GM12891 (cell line): ENCODE measurements around the gene ARHGEF25.
A peak's percentile ranks its signal among the peaks of the same experiment; 100 is the strongest.

ENCODE experiments used
- DNase-seq: peaks from one replicate; pipeline ENCODE4 v3.0.0; 2011; ENCODE audit warnings: low spot score; ENCODE audit not compliant: insufficient read length
- FAIRE-seq: peaks from 2 replicates; lab custom pipeline; 2011; peaks lifted over from hg19 to GRCh38; lab: Jason Lieb, UNC
- PAX5 ChIP-seq: IDR thresholded peaks from 2 replicates; pipeline ENCODE4 v1.6.1; 2011; ENCODE audit warnings: low read length, moderate library complexity, mild to moderate bottlenecking; ENCODE audit not compliant: insufficient read depth, severe bottlenecking
- POLR2A ChIP-seq: IDR thresholded peaks from 2 replicates; pipeline ENCODE4 v1.6.1; 2011; ENCODE audit warnings: low read depth, low read length, control low read depth
- POLR2AphosphoS5 ChIP-seq: IDR thresholded peaks from 2 replicates; pipeline ENCODE4 v1.6.1; 2011; ENCODE audit warnings: low read depth, low read length, control low read depth
- POU2F2 ChIP-seq: IDR thresholded peaks from 2 replicates; pipeline ENCODE4 v1.6.1; 2011; ENCODE audit warnings: low read depth, mild to moderate bottlenecking, control low read depth, low read length, moderate library complexity
- SPI1 ChIP-seq: IDR thresholded peaks from 2 replicates; pipeline ENCODE4 v1.6.1; 2011; ENCODE audit warnings: low read depth, low read length, control low read depth
- TAF1 ChIP-seq: IDR thresholded peaks from 2 replicates; pipeline ENCODE4 v1.6.1; 2011; ENCODE audit warnings: low read depth, low read length, control low read depth

Gene ARHGEF25

GRCh38 chr12:57607958-57608663 is 3.1 kb upstream of the ARHGEF25 start:
- TF ChIP-seq POLR2AphosphoS5 (no peak), POLR2A (no peak), TAF1 (no peak), POU2F2 (no peak), PAX5 (no peak), SPI1 (no peak)
- no peak for FAIRE-seq
- DNase-seq, result no peak

GRCh38 chr12:57609101-57609780 is 2.0 kb upstream of the ARHGEF25 start:
- FAIRE-seq (no peak), DNase-seq (no peak)
- no peak for TF ChIP-seq POU2F2

- no peak for FAIRE-seq
- no peak for DNase-seq
Measured at GRCh38 chr12:57609781-57610553, 1.3 kb upstream of the ARHGEF25 start.

GRCh38 chr12:57610554-57611107 is 604 bp upstream of the ARHGEF25 start:
- no peak for FAIRE-seq
- DNase-seq, result no peak
- TF ChIP-seq PAX5, result no peak
- TF ChIP-seq POLR2A, result no peak
- TF ChIP-seq SPI1, result no peak
- no peak for TF ChIP-seq POU2F2
- TF ChIP-seq TAF1, result no peak

More at GRCh38 chr12:57609781-57610553, 1.3 kb upstream of the ARHGEF25 start:
- TF ChIP-seq POU2F2 (no peak), PAX5 (no peak), TAF1 (no peak), POLR2AphosphoS5 (no peak)

- no peak for FAIRE-seq
- no peak for DNase-seq
- no peak for TF ChIP-seq PAX5
- no peak for TF ChIP-seq POLR2A
- TF ChIP-seq POU2F2, result no peak
- no peak for TF ChIP-seq POLR2AphosphoS5
- TF ChIP-seq TAF1, result no peak
- no peak for TF ChIP-seq SPI1
Measured at GRCh38 chr12:57611827-57612710, 834 bp downstream of the ARHGEF25 start.

- no peak for TF ChIP-seq PAX5
- no peak for TF ChIP-seq POU2F2
- no peak for TF ChIP-seq TAF1
- TF ChIP-seq SPI1, result no peak
- TF ChIP-seq POLR2A, result no peak
- no peak for TF ChIP-seq POLR2AphosphoS5
- FAIRE-seq (no peak), DNase-seq (no peak)
Measured at GRCh38 chr12:57612711-57613426, 1.6 kb downstream of the ARHGEF25 start.

- no peak for DNase-seq
Measured at GRCh38 chr12:57613427-57614109, 2.3 kb downstream of the ARHGEF25 start.

GRCh38 chr12:57614178-57614947 is 3.1 kb downstream of the ARHGEF25 start:
- TF ChIP-seq SPI1, result no peak
- DNase-seq (peak; percentile 61), FAIRE-seq (peak; percentile 86)

More at GRCh38 chr12:57613427-57614109, 2.3 kb downstream of the ARHGEF25 start:
- TF ChIP-seq PAX5, result no peak
- TF ChIP-seq POLR2A, result no peak
- TF ChIP-seq SPI1, result no peak
- no peak for TF ChIP-seq TAF1
- no peak for TF ChIP-seq POLR2AphosphoS5
- FAIRE-seq, result no peak
